PC-3 (cell line): ENCODE results near the gene POLDIP3.

Experiments
- EZH2 ChIP-seq: fragments of 300-600 bp; sonication (generic); IDR thresholded peaks from one replicate; pipeline ENCODE4 v1.6.1; 2017; ENCODE audit warnings: antibody characterized with exemption, mild to moderate bottlenecking, low read length; ENCODE audit not compliant: unreplicated experiment
- EZH2phosphoT487 ChIP-seq: fragments of 300-600 bp; sonication (generic); IDR thresholded peaks from 2 replicates; pipeline ENCODE4 v1.6.1; 2018; ENCODE audit warnings: mild to moderate bottlenecking, antibody characterized with exemption, low read length, borderline replicate concordance
- TF ChIP-seq, protein P1 (sequence below): fragments of 300-600 bp; sonication (generic); conservative IDR thresholded peaks from 2 replicates; pipeline ENCODE4 v1.5.1; 2017; ENCODE audit warnings: antibody characterized with exemption, low read depth, mild to moderate bottlenecking, low read length

GRCh38 chr22:42586381-42586780 lies 28.3 kb downstream of the POLDIP3 start:
- no peak for TF ChIP-seq EZH2
- TF ChIP-seq, protein P1, sequence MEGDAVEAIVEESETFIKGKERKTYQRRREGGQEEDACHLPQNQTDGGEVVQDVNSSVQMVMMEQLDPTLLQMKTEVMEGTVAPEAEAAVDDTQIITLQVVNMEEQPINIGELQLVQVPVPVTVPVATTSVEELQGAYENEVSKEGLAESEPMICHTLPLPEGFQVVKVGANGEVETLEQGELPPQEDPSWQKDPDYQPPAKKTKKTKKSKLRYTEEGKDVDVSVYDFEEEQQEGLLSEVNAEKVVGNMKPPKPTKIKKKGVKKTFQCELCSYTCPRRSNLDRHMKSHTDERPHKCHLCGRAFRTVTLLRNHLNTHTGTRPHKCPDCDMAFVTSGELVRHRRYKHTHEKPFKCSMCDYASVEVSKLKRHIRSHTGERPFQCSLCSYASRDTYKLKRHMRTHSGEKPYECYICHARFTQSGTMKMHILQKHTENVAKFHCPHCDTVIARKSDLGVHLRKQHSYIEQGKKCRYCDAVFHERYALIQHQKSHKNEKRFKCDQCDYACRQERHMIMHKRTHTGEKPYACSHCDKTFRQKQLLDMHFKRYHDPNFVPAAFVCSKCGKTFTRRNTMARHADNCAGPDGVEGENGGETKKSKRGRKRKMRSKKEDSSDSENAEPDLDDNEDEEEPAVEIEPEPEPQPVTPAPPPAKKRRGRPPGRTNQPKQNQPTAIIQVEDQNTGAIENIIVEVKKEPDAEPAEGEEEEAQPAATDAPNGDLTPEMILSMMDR: no peak
- no peak for TF ChIP-seq EZH2phosphoT487
